ENCODE results near the gene SMCR8. TPM values are rescaled to one million over a fixed set of nuclear protein-coding genes. Genes with fewer than 3 reads are reported as not detected.
A peak's percentile ranks its signal among the peaks of the same experiment; 100 is the strongest.
"Not testable (repeated sequence)": the region's sequence is repeated elsewhere in the genome, so short reads cannot be mapped to it uniquely, and the experiment has no call there.

The SMCR8 gene
- polyA plus RNA-seq, 3 donors = 2.4 to 24.4 (median 5.3) TPM

DNA sequence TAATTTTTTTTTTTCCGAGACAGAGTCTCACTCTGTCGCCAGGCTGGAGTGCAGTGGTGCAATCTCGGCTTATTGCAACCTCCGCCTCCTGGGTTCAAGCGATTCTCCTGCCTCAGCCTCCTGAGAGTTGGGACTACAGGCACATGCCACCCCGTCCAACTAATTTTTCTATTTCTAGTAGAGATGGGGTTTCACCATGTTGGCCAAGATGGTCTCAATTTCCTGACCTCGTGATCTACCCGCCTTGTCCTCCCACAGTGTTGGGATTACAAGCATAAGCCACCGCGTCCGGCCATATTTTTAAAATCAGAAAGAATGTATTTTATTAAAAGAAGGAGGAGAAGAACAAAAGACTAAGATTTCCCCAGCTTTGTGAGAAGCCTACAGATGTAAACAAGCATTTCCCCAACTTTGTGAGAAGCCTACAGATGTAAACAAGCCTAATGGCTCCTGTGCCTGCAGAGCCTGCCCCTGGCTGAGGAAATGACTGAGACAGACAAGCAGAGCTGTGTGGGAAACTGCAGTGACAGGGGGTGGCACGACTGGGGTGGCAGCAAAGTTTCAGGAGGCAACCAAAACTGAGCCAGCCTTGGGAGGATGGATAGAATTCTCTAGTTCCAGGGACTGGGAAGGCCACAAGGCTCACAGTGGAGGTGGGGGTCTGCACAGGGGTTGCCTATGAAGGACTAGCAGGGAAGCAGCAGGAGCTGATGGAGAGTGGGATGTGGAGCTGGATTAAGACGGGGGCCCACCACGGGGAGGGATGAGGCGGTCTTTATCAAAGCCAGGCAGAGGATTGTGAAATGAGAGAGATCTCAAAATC lies 23.2 kb upstream of the SMCR8 start:
- Histone ChIP-seq H4K20me1 (ENCODE audit: insufficient read depth, low read length) (no peaks in the 10 kb centered on the region), H3K4me2 (replicated peaks; ENCODE audit: extremely low read depth, low read length, poor library complexity, severe bottlenecking) (no peak overlapping the region), H2AFZ (ENCODE audit: insufficient read depth, low read depth, low read length, poor library complexity, severe bottlenecking) (no peak overlapping the region), H3K27ac (ENCODE audit: low read depth in 1 of 2, low read length in 2 of 2) (peak overlapping the region in 1 of 2 donors; percentile 37), H3K79me2 (ENCODE audit: insufficient read depth, low read length) (peaks cover 20% of the 10 kb centered on the region), H3K4me1 (ENCODE audit: control insufficient read depth in 1 of 2, insufficient read depth in 2 of 2, low read length in 2 of 2) (peaks cover 9 to 13% of the 10 kb centered on the region in 2 donors), H3K9me3 (replicated peaks in 1 of 2; ENCODE audit: control insufficient read depth in 1 of 2, insufficient read depth in 1 of 2, low read length in 2 of 2) (no peaks in the 10 kb centered on the region), H3K27me3 (ENCODE audit: control insufficient read depth in 2 of 2, insufficient read depth in 2 of 2, low read length in 2 of 2) (no peaks in the 10 kb centered on the region), H3K9ac (ENCODE audit: insufficient read depth, low read length, poor library complexity, severe bottlenecking) (no peak overlapping the region), H3K36me3 (replicated peaks in 1 of 2; ENCODE audit: control insufficient read depth in 1 of 2, insufficient read depth in 2 of 2, low read length in 2 of 2) (peaks cover 64 to 83% of the 10 kb centered on the region in 2 donors), H3K4me3 (replicated peaks in 1 of 3; ENCODE audit: low read depth in 2 of 3, low read length in 3 of 3) (no peak overlapping the region)
- H3K27ac Mint-ChIP-seq = peak overlapping the region in 6 of 7 donors; percentile 37 to 88 (median 60)
- H3K36me3 Mint-ChIP-seq = peaks cover 69 to 88% of the 10 kb centered on the region in 2 donors
- H3K9me3 Mint-ChIP-seq = no peaks in the 10 kb centered on the region
- TF ChIP-seq, protein P1, sequence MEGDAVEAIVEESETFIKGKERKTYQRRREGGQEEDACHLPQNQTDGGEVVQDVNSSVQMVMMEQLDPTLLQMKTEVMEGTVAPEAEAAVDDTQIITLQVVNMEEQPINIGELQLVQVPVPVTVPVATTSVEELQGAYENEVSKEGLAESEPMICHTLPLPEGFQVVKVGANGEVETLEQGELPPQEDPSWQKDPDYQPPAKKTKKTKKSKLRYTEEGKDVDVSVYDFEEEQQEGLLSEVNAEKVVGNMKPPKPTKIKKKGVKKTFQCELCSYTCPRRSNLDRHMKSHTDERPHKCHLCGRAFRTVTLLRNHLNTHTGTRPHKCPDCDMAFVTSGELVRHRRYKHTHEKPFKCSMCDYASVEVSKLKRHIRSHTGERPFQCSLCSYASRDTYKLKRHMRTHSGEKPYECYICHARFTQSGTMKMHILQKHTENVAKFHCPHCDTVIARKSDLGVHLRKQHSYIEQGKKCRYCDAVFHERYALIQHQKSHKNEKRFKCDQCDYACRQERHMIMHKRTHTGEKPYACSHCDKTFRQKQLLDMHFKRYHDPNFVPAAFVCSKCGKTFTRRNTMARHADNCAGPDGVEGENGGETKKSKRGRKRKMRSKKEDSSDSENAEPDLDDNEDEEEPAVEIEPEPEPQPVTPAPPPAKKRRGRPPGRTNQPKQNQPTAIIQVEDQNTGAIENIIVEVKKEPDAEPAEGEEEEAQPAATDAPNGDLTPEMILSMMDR (IDR thresholded peaks at IDR 0.05) = no peak
- 81% methylated on average over 2 of the region's 15 CpGs for WGBS (ENCODE audit: insufficient coverage)
- intact Hi-C loops (cut with micrococcal nuclease) = no loop called here
- H3K27me3 Mint-ChIP-seq (ENCODE audit: low read depth in 3 of 3) = no peaks in the 10 kb centered on the region
- H3K4me1 Mint-ChIP-seq = peaks cover 12% of the 10 kb centered on the region
- H3K4me3 Mint-ChIP-seq = no peak overlapping the region
- no peak for DNase-seq

DNA sequence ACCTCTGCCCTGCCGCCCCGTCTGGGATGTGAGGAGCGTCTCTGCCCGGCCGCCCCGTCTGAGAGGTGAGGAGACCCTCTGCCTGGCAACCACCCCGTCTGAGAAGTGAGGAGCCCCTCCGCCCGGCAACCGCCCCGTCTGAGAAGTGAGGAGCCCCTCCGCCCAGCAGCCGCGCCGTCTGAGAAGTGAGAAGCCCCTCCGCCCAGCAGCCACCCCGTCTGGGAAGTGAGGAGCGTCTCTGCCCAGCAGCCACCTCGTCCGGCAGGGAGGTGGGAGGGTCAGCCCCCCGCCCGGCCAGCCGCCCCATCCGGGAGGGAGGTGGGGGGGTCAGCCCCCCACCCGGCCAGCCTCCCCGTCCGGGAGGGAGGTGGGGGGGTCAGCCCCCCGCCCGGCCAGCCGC lies 17.0 kb upstream of the SMCR8 start:
- Mint-ChIP-seq H3K36me3 (peaks cover 37 to 61% of the 10 kb centered on the region in 2 donors), H3K27ac (peak overlapping the region; percentile 62 to 97 (median 90)), H3K4me1 (peaks cover 60% of the 10 kb centered on the region)
- not testable (repeated sequence) for H4K20me1 ChIP-seq (ENCODE audit: insufficient read depth, low read length); H3K4me3 ChIP-seq (replicated peaks in 1 of 3; ENCODE audit: low read depth in 2 of 3, low read length in 3 of 3); H3K4me3 Mint-ChIP-seq; H3K27ac ChIP-seq (ENCODE audit: low read depth in 1 of 2, low read length in 2 of 2); H3K9ac ChIP-seq (ENCODE audit: insufficient read depth, low read length, poor library complexity, severe bottlenecking); H3K27me3 ChIP-seq (ENCODE audit: control insufficient read depth in 2 of 2, insufficient read depth in 2 of 2, low read length in 2 of 2); H3K9me3 ChIP-seq (replicated peaks in 1 of 2; ENCODE audit: control insufficient read depth in 1 of 2, insufficient read depth in 1 of 2, low read length in 2 of 2); H3K4me2 ChIP-seq (replicated peaks; ENCODE audit: extremely low read depth, low read length, poor library complexity, severe bottlenecking); H3K27me3 Mint-ChIP-seq (ENCODE audit: low read depth in 3 of 3); H3K9me3 Mint-ChIP-seq; H2AFZ ChIP-seq (ENCODE audit: insufficient read depth, low read depth, low read length, poor library complexity, severe bottlenecking); DNase-seq
- H3K79me2 ChIP-seq (ENCODE audit: insufficient read depth, low read length) = peaks cover 36% of the 10 kb centered on the region
- intact Hi-C loops (cut with micrococcal nuclease) = loop anchor here in 1 of 2 donors (5.0 kb wide), 1 partner anchor 41 kb away; the partner anchor contains the start of gene FLII
- 100% methylated on average over 1 of the region's 30 CpGs for WGBS (ENCODE audit: insufficient coverage)
- H3K36me3 ChIP-seq (replicated peaks in 1 of 2; ENCODE audit: control insufficient read depth in 1 of 2, insufficient read depth in 2 of 2, low read length in 2 of 2) = peaks cover 21 to 48% of the 10 kb centered on the region in 2 donors
- H3K4me1 ChIP-seq (ENCODE audit: control insufficient read depth in 1 of 2, insufficient read depth in 2 of 2, low read length in 2 of 2) = peaks cover 54 to 66% of the 10 kb centered on the region in 2 donors

Data from CD14-positive monocyte (primary cell).